Measurements from ENCODE around the gene RPL41.
"Not testable (repeated sequence)": the region's sequence is repeated elsewhere in the genome, so short reads cannot be mapped to it uniquely, and the experiment has no call there.

Gene RPL41

GRCh38 chr12:56103823-56104108 is 12.7 kb upstream of the RPL41 start:
- DNase-seq: no peak

DNA sequence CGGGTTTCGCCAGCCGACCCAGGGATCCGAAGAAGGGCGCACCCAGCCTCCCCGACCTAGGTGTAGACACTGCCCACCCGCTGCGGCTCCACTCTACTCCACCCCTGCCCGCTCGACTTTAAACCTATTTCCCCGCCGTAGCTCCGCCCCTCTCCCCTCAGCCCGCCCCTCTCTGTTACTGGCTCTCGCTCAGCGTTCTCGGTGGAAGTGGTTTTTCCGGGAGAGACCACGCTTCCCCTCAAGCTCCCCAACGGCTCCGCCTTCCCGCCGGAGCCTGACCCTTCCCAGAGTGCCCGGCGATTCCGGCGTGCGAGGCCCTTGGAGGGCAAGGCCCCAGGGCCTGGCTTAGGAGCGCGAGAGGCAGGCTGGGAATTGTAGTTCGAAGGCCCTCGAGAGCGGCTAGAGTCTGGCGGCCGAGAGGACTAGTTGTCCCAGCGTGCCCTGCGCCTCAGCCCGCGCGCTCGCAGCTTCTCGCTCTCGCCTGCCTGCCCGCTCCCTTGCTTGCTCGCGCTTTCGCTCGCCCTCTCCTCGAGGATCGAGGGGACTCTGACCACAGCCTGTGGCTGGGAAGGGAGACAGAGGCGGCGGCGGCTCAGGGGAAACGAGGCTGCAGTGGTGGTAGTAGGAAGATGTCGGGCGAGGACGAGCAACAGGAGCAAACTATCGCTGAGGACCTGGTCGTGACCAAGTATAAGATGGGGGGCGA is 12.2 kb upstream of the RPL41 start, which contains the start of gene PA2G4:
TSS of gene PA2G4 (plus strand) at position 451 of the 706 bp plus-strand sequence. CDS start at position 630, 179 bp downstream.
- peak; percentile 98 for DNase-seq

- DNase-seq: no peak
Observed at GRCh38 chr12:56104815-56105608, 11.4 kb upstream of the RPL41 start.

DNA sequence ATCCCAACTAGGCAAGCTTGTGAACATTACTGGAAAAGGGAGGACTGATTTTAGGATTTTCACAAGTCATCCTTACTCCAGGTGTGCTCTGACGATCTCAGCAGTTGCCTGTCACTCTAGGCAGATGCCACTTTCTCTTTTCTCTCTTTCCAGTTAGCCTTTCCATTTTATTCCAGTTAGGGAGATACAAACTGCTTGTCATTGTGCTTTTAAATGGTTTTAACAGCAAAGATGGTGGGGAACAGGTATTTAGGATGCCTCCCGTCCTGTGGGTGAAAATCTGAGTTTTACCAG is 10.9 kb upstream of the RPL41 start:
- DNase-seq: no peak

DNA sequence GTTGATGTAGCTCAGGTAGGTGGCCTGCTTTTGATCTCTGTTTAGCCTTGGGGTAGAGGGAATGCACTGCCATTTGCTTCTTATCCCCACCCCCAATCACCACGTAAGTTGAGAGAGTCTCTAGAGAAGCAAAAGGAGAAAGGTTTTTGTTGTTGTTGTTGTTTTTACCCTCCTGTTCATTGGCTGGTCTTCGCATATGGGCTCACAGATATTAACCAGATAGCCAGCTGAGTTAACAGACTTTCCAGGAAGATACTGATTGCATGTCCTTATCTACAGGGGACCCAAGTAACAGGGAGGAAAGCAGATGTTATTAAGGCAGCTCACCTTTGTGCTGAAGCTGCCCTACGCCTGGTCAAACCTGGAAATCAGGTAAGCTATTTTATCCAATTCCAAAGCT is 9.2 kb upstream of the RPL41 start:
- DNase-seq: no peak

DNA sequence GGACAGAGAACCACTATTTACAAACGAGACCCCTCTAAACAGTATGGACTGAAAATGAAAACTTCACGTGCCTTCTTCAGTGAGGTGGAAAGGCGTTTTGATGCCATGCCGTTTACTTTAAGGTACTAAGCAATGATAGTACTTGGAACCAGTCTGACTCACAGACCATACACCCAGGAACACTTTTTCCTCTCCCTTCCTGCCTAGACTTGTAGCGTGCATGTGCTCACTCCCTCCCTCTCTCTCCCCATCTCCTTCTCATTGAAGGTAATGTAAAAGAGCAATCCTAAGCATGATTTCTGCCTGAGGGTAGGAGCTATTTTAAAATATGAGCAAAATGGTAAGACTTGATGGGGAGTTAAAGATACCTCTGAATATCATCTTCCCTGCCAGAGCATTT is 5.9 kb upstream of the RPL41 start:
- no peak for DNase-seq

DNA sequence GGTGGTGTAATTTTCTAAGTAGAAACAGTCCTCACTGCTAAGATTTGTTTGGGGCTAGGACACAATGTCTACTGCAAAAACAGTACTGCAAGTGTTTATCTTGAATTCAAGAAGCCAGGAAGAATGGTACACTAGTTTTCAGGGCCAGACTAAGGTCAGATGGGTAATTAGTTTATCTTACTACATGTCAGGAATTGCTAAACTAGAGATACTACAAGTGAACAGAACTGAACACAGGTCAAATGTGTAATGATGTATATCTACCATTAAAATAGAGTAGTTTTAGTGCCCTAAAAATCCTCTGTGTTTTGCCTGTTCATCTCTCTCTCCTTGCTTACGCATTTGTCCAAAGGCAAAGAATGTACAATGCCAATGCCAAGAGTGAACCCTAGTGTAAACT is 2.3 kb upstream of the RPL41 start:
- DNase-seq: no peak

GRCh38 chr12:56115329-56115728 is 1.1 kb upstream of the RPL41 start:
- DNase-seq: no peak

DNA sequence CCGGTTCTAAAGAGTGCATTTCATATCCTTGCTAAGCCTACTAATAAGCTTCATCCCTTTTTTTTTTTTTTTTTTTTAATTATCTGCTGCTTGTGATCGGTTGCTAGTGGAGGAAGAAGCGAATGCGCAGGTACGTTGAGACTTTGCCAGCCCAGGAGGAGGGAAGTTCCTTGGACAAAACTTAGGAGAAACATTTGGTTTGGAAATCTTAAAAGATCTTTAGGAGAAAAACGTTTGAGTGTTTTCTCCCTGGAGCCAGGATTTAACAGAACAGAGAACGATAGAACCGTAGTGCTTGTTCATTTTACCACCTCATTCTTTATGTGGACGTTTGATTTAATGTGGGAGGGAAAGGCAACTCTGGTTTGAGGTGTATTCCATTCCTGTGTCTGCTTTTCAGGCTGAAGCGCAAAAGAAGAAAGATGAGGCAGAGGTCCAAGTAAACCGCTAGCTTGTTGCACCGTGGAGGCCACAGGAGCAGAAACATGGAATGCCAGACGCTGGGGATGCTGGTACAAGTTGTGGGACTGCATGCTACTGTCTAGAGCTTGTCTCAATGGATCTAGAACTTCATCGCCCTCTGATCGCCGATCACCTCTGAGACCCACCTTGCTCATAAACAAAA is 761 bp downstream of the RPL41 start:
- DNase-seq: not testable (repeated sequence)

DNA sequence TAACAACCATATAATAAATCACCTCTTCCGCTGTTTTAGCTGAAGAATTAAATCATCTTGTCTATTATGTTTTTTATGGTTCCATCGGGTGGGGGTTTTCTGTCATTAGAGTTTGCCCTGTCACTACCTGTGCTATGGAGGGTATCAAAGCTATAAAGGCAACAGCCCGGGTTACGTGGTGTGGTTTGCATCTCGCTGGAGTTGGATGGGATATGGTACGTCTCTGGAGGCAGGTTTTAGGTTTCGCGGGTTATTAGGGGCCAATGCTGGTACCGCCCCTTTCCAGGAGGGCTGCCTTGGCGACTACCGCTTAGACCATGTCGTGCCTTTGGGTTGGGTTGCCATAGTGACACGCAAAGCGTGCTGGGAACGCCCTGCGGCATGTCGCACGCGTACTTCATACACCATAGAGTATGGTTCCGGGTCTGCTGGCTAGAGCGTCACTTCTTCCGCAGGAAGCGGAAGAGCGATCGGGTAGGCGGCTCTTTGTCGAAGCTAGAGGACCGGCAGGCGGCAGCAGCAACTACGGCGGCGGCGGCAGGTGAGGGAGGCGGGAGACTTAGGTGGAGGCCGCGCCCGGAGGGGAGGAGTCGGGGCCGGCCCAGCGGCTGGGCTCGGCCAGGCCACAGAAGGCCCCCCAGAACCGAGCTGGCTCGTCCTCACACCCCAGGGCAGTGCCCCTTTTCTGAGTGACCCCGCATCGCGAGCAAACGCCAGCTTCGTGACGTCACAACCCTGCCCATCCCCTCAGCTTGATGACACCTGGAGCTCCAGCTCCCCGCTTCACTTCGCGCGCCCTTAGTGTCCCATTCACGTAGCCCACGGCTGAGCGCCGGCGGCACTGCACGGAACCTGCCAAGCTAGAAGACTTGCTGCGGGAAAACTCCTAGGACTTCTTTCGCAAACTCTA is 1.6 kb downstream of the RPL41 start, which contains the start of gene ZC3H10:
TSS of gene ZC3H10 (plus strand) at position 489 of the 910 bp plus-strand sequence. CDS start 2,297 bp downstream, outside the sequence.
- DNase-seq: peak; percentile 97

DNA sequence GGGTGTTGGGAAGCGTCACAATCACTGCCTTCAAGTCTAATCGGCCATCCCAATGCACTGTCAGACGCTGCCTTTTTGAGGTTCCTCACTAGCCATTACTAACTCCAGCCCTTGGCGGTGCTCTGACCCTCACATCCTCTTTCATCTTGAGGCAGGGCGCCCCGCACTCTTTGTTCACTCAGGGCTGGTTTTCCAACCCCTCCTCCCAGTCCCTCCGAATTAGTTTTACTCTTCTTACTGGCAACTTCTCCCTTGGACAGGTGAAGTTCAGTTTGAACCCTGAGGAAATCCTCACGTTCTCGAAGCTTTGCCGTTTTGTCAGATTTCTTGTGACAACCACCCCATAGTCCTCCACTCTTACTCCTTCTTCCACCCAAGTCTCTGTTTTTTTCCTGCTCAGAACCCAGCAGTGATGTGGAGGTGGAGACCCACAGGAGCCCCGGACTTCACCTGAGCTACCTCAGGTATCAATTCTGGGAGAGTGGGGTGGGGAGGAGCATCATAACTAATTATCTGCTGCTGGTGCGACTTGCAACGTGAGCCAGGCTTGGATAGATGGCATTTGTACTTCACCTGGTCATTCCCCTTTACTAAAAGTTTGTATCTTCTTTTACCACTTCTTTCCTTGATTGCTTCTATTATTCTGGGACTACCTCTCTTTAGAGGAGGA is 2.4 kb downstream of the RPL41 start:
- no peak for DNase-seq

DNA sequence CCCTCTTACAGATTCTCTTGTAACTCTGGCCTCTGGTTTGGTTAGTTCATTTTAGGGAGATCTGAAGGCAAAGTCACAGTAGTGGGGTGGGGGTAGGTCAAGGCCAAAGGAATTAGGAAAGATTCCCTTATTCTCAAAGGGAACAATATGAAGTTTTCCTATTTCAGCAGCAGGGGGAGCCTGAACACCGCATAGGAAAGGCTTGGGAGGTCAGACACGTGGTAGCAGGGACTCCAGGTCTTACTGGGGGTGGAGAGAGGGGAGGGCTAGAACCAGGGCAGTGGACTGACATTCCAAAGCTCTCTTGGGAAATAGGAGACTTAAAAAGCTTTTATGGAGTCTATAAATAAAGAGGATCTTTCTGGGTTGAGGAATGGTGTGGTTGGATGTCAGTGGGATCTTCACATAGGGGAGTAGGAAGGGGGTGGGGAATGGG is 2.9 kb downstream of the RPL41 start:
- peak; percentile 77 for DNase-seq

GRCh38 chr12:56120158-56120846 is 3.9 kb downstream of the RPL41 start:
- no peak for DNase-seq

GRCh38 chr12:56121204-56121870 is 4.9 kb downstream of the RPL41 start:
- no peak for DNase-seq

DNA sequence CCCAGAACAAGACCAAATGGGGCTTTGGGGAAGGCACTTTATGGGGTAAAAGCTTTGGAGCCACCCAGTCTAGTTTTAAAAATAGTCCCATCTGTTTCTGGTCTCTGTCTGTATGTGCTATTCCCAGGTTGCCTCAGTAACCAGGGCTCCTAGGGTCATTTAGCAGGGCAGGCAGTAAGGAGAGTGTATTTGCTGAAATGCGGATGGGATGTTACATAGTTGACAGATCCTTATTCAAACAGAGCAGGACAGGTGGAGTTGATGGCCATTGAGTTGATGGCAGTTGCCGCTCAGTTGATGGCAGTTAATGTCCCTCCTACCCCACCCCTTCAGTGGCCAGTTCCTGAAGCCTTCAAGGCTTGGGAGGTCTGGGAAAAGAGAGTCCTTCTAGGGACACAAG is 6.2 kb downstream of the RPL41 start:
- no peak for DNase-seq

DNA sequence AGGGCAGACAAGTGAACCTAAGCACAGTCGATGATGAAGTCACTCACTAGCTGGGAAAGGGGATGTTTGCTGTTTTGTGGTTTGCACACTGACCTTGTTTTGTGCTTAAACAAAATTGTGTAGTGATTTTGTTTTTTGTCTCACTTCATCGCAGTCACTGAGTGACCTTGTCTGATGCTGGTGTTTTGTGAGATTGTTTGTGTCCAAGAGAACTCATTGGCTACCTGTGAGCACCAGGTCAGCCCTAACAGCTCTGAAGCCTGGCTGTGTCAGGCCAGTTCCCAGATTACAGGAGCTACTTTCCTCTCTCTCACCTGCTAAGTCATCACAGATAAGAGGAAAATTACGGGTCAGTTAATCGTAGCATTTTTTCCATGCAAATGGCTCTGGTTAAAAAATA is 7.7 kb downstream of the RPL41 start:
- no peak for DNase-seq

- no peak for DNase-seq
Observed at GRCh38 chr12:56126732-56127239, 10.4 kb downstream of the RPL41 start.

DNA sequence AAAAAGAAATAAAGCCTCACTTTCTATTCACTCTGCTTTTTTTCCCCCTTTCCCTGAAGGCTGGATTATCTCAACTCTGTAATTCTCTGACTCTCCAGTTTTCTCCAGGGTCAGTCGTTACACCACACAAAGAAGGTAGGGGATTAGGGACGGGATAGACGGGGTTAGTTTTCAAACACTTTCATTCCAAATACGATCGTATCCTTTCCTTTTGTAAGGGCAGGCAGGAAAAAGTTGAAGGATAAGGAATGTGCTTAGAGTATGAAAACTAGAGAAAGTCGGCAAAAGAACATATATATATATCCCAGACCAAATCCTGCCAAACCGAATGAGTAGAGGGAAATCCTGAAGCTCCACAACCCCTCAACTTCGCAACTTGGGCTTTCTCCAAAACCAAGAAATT is 11.1 kb downstream of the RPL41 start:
- DNase-seq: no peak

- DNase-seq: peak; percentile 95
Observed at GRCh38 chr12:56127888-56128669, 11.6 kb downstream of the RPL41 start, which contains the start of gene ESYT1. TSS of gene ESYT1 (plus strand) at chr12:56128267. CDS start at chr12:56128320, 53 bp downstream.

DNA sequence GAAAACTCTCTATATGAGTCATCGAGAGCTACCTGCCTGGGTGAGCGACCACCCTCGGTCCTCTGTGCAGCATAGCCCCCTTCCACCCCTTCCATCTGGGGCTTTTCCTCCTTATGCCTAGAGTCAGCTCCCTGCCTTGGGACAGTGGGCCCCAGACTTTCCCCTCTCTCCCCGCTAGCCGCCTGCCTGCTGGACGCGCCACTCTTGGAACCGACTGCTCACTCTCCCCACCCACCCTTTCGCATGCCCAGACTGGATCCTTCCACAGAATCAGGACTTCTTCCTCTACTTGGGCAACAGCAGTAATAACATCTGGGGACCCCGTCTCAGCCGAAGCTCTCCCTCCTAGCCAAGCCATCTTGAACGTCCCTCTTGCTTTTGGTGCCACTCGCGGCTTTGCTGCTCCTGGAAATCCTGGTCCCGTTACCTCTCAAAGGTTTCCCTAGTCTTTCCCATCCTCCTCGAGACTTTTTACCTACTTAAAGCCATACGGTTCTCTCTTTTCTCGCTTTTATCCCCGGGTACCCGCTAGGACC is 12.3 kb downstream of the RPL41 start:
- DNase-seq: peak; percentile 80
